ENCODE measurements around the gene TSPAN33.
"Not testable (repeated sequence)": the region's sequence is repeated elsewhere in the genome, so short reads cannot be mapped to it uniquely, and the experiment has no call there.

TSPAN33 gene

GRCh38 chr7:129209067-129209926 is 64.8 kb downstream of the TSPAN33 start:
- DNase-seq = no peak

- peak; percentile 49 for DNase-seq
Measured at GRCh38 chr7:129210256-129210988, 65.9 kb downstream of the TSPAN33 start.

DNA sequence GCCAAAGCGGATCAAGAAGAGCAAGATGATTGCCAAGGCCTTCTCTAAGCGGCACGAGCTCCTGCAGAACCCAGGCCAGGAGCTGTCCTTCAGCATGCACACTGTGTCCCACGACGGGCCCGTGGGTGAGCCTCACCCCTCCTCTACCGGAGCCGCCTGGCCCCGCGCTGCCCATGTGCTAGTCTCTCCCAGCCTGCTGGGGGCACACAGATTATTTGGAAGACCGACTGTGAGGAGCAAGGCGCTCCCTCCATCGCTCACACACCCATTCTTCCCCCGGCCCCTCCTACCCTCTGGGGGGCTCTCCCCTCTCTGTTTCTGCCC is 66.4 kb downstream of the TSPAN33 start:
- DNase-seq = no peak

- no peak for DNase-seq
Measured at GRCh38 chr7:129212126-129212525, 67.6 kb downstream of the TSPAN33 start.

- no peak for DNase-seq
Measured at GRCh38 chr7:129212596-129212995, 68.1 kb downstream of the TSPAN33 start.

- DNase-seq = peak; percentile 17
Measured at GRCh38 chr7:129213828-129214227, 69.3 kb downstream of the TSPAN33 start.

DNA sequence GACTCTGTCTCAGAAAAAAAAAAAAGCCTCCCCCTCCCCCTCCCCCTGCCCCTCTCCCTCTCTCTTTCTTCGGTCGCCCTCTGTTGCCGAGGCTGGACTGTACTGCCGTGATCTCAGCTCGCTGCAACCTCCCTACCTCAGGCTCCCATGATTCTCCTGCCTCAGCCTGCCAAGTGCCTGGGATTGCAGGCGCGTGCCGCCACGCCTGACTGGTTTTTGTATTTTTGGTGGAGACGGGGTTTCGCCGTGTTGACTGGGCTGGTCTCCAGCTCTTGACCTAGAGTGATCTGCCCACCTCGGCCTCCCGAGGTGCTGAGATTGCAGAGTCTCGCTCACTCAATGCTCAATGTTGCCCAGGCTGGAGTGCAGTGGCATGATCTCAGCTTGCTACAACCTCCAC is 71.2 kb downstream of the TSPAN33 start:
- not testable (repeated sequence) for DNase-seq

DNA sequence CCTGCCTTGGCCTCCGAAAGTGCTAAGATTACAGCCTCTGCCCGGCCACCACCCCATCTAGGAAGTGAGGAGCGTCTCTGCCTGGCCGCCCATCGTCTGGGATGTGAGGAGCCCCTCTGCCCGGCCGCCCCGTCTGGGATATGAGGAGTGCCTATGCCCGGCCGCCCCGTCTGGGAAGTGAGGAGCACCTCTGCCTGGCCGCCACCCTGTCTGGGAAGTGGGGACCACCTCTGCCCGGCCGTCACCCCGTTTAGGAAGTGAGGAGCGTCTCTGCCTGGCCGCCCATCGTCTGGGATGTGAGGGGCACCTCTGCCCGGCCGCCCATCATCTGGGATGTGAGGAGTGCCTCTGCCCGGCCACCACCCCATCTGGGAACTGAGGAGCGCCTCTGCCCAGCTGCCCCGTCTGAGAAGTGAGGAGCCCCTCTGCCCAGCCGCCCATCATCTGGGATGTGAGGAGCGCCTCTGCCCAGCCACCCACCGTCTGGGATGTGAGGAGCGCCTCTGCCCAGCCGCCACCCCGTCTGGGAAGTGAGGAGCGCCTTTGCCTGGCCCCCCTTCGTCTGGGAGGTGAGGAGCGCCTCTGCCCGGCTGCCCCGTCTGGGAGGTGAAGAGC is 71.7 kb downstream of the TSPAN33 start:
- DNase-seq = not testable (repeated sequence)

- DNase-seq = not testable (repeated sequence)
Measured at GRCh38 chr7:129216821-129217416, 72.4 kb downstream of the TSPAN33 start.

GRCh38 chr7:129218514-129219062 is 74.1 kb downstream of the TSPAN33 start:
- DNase-seq = peak; percentile 82

- DNase-seq = not testable (repeated sequence)
Measured at GRCh38 chr7:129219166-129219565, 74.7 kb downstream of the TSPAN33 start.

Data from fibroblast of skin of scalp (primary cell).